Lower leg skin (tissue), 4 donors: ENCODE data around the gene ADPRH. TPM values are rescaled to one million over a fixed set of nuclear protein-coding genes. Genes with fewer than 3 reads are reported as not detected.

Experiments used
- DNase-seq, 2 donors: peaks; one replicate each; pipeline ENCODE4 v3.0.0-alpha.2; 2019; ENCODE audit warnings: low spot score in 2 of 2
- H3K4me3 ChIP-seq: fragments of 200-600 bp; sonication (generic); 2 replicates; pipeline ENCODE4 v1.5.1; 2017; ENCODE audit warnings: mild to moderate bottlenecking, low read depth; ENCODE audit not compliant: poor library complexity, severe bottlenecking
- POLR2A ChIP-seq, 2 donors: fragments of 450-650 bp; IDR thresholded peaks; one replicate each; pipeline ENCODE4 v1.6.1; 2016 to 2017; ENCODE audit warnings: antibody characterized with exemption in 2 of 2, mild to moderate bottlenecking in 1 of 2, moderate library complexity in 1 of 2
- WGBS, 2 donors: methylation state at CpG; one replicate each; pipeline ENCODE4 v1.1.5; 2018; 5-methylcytosine and 5-hydroxymethylcytosine counted together
- intact Hi-C: fragments of 100-400 bp; cut with DNase I; formaldehyde crosslinking; loops from one replicate; pipeline ENCODE4 v1.15.0; 2023; ENCODE audit warnings: low total_unique reads
- total RNA-seq, 4 donors: library from RNA; depleted of rRNA; stranded (reverse); fragments of >200 nt; gene quantifications; one replicate each; pipeline ENCODE4 v1.1.0, GENCODE V29; 2016
- TF ChIP-seq, protein P1 (sequence below), 3 donors: fragments of 450-650 bp; IDR thresholded peaks; one replicate each; pipeline ENCODE4 v1.5.1; 2016; ENCODE audit warnings: antibody characterized with exemption in 3 of 3, mild to moderate bottlenecking in 3 of 3, moderate library complexity in 2 of 3

Gene ADPRH
- total RNA-seq, 4 donors from 2014 or later: 1.1 to 3.6 (median 2.1) TPM

DNA sequence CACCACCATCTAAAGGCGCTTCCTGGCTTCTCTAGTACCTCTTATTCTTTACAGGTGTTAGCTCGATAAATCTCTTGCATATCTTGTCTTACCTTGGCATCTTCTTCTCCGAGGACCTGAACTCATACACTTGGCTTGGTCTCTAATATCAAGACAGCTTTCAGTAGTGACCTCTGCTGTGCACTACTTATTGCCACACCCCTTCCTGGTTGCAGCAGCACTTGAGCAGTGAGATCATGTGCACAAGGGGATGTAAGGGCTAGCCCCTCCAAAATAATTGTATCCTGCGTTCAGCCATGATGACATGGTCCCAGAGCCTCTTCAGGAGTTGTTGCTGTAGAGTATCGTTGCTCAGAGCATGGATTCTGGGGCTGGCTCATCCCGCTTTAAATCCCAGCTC is 17.1 kb downstream of the ADPRH start:
- no peak for DNase-seq
- TF ChIP-seq, protein P1, sequence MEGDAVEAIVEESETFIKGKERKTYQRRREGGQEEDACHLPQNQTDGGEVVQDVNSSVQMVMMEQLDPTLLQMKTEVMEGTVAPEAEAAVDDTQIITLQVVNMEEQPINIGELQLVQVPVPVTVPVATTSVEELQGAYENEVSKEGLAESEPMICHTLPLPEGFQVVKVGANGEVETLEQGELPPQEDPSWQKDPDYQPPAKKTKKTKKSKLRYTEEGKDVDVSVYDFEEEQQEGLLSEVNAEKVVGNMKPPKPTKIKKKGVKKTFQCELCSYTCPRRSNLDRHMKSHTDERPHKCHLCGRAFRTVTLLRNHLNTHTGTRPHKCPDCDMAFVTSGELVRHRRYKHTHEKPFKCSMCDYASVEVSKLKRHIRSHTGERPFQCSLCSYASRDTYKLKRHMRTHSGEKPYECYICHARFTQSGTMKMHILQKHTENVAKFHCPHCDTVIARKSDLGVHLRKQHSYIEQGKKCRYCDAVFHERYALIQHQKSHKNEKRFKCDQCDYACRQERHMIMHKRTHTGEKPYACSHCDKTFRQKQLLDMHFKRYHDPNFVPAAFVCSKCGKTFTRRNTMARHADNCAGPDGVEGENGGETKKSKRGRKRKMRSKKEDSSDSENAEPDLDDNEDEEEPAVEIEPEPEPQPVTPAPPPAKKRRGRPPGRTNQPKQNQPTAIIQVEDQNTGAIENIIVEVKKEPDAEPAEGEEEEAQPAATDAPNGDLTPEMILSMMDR (IDR thresholded peaks at IDR 0.05): no peak
- TF ChIP-seq POLR2A (IDR thresholded peaks at IDR 0.05): no peak
- 80% methylated on average over 6 of the region's 6 CpGs for WGBS, 2 donors
- H3K4me3 ChIP-seq: no peak overlapping the region
- intact Hi-C loops: no loop called here

DNA sequence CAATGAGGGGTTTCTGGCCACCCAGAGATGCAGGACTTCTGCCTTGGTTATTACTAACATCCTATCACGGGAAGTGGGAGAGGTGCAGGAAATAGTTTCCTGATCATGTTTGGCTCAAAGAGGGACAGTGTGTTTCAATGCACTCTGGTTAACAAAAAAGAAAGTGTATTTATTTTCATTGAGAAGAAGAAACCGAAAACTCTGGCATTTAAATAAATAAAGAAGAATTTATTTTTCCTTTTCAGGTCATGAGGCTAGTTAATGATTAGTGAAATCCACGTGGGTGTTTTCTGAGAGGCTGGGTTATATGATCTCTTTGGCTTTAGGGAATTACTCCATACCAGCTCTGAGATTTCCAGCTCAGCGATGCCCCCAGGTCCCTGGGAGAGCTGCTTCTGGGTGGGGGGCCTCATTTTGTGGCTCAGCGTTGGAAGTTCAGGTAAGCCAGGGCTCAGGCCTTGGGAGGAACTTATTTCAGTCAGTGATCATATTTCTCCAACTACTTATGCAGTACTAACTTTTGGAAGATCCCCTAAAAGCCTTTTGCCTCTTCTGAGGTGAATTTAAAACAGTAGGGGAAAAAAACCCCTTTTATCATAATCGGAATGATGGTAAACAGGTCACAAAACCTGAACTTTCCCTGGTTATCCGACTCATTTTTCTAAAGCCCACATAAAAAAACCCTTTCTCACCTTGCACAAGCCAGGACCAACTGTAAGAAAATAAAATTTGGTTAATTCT is 18.4 kb downstream of the ADPRH start, which contains the start of gene PLA1A:
TSS of gene PLA1A (plus strand) at position 338 of the 741 bp plus-strand sequence. CDS start at position 367, 29 bp downstream.
- intact Hi-C loops: no loop called here
- WGBS, 2 donors: 63 to 67% methylated on average over 7 of the region's 7 CpGs
- no peak for DNase-seq
- no peak within 1 kb of the TSS for H3K4me3 ChIP-seq
- TF ChIP-seq POLR2A (IDR thresholded peaks at IDR 0.05): no peak
- TF ChIP-seq, protein P1 (IDR thresholded peaks at IDR 0.05): no peak

DNA sequence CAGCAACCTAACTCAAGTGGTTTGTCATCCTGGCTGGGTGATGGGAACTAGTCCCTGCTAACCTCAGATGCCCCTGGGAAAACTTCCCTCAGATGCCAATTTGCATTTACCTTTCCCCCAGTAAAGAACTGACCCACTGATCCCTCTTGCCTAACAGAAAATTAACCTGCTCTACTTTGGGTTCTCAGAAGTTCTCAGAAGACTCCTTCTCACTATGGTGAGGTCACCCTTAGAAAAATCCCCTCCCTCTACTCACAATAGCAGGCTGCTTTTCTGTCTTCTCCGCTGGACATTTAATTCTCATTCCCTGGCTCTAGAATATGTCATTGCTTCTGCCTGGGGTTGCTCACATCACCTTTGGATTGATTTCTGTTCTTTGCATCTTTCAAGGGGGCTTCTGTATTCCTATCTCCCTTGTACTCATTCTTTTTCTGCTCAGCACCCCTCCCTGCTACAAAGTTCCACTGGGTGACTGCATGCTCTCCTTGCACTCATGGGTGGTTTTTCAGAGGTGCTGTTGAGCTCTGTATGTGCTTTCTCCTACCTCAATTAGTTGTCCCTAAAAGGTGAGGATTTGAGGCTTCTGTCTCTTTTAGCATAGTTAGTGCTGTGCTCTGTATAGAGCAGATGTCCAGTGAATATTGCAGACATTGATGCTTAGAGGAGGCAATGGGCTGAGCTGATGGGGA is 19.3 kb downstream of the ADPRH start:
- intact Hi-C loops: no loop called here
- 93 to 96% methylated on average over 1 of the region's 1 CpG for WGBS, 2 donors
- no peak for TF ChIP-seq POLR2A (IDR thresholded peaks at IDR 0.05)
- TF ChIP-seq, protein P1 (IDR thresholded peaks at IDR 0.05): no peak
- no peak for DNase-seq
- no peak overlapping the region for H3K4me3 ChIP-seq

DNA sequence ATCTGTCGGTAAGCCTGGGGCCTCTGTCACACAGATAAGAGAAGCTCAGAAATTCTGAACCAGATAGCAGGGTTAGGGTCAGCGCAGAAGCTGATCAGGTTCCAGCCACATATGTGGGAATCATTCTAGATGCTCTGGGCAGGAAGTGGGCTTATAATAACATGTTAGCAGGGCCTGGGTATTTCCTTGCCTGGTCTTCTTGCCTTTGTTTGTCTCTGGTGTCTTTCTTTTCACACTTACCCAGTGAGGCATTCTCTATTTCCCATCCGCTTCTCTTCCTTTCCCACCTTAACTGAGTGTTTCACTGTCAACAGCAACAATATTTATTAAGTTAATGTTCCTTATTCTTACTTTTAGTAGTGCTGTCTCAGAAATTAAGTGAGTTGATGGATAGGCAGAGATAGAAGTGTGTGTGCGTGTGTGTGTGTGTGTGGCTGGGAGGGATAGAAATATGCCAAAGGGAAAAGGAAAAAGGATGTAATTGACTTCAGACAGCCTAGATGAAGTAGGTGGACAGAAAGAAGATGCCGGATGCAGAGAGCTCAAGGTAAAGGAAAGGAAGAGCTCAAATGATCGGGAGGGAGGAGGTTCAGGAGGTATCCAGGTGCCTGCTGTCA is 20.4 kb downstream of the ADPRH start:
- no peak overlapping the region for H3K4me3 ChIP-seq
- intact Hi-C loops: no loop called here
- no peak for TF ChIP-seq POLR2A (IDR thresholded peaks at IDR 0.05)
- TF ChIP-seq, protein P1 (IDR thresholded peaks at IDR 0.05): no peak
- WGBS, 2 donors: 90 to 91% methylated on average over 6 of the region's 6 CpGs
- DNase-seq: no peak

DNA sequence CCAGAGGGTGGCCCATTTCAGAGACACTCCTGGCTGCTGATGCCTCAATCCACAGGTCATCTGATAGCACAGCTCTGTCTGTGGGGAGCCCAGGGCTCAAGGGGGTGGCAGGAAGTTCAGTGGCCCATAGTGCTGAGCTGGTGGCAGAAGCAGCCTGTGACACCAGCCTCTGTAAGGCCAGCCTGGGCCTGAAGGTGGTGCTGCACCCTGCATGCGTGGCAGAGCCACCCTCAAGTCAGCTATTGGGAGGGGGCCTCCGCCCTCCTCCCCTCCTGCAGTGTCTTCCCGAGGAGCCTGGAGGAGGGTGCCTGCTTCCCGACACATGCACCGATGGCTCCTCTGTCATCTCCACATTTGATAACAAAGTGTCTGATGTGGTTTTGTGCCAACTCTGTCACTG is 21.4 kb downstream of the ADPRH start:
- H3K4me3 ChIP-seq: no peak overlapping the region
- WGBS, 2 donors: 65 to 66% methylated on average over 3 to 5 of the region's 5 CpGs
- intact Hi-C loops: no loop called here
- no peak for DNase-seq
- no peak for TF ChIP-seq POLR2A (IDR thresholded peaks at IDR 0.05)
- TF ChIP-seq, protein P1 (IDR thresholded peaks at IDR 0.05): no peak
